Measurements from ENCODE around the gene UPB1.

UPB1 gene

DNA sequence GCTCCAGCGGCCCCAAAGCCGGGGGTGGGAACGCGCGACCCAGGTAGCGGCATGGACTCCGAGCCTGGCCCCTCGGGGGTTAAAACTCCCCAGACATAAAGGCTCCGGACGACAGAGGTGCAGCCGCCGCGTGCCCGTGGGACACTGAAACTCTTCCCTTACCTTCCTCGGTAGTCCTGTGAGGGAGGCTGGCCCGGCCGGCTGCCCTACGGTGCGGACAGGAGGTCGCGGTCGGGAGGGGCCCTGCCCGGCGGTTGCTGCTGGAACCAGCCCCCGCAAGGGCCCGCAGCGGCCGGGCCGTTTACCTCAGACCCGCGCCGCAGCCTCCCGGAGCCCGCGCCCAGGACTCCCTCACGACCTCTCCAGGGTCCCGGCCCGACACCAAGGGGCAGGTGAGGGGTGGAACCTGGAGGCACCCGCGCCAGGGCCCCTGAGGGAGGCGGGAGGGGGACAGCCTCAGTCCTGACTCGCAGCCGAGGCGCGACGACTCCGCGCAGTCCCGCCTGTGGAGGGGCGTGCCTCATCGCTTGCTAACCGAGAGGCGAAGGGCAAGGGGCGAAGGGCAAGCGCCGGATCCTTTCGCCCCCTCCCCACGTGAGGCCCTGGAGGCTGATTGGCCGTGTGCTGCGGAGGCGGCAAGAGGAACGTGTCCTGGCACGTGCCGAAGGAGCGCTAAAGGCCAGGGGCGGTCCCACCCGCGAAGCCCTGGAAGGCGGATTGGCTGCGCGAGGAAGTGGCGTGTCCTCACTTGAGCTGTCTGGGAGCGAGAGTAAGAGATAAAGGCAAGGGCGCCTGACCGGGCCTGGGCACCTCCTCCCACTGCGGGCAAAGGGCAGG is at the start of gene UPB1:
UPB1 (plus strand) TSS at position 805 of the 837 bp plus-strand sequence. CDS start 72 bp downstream, outside the sequence.
- DNase-seq (ENCODE audit: low read depth) = no peak

DNA sequence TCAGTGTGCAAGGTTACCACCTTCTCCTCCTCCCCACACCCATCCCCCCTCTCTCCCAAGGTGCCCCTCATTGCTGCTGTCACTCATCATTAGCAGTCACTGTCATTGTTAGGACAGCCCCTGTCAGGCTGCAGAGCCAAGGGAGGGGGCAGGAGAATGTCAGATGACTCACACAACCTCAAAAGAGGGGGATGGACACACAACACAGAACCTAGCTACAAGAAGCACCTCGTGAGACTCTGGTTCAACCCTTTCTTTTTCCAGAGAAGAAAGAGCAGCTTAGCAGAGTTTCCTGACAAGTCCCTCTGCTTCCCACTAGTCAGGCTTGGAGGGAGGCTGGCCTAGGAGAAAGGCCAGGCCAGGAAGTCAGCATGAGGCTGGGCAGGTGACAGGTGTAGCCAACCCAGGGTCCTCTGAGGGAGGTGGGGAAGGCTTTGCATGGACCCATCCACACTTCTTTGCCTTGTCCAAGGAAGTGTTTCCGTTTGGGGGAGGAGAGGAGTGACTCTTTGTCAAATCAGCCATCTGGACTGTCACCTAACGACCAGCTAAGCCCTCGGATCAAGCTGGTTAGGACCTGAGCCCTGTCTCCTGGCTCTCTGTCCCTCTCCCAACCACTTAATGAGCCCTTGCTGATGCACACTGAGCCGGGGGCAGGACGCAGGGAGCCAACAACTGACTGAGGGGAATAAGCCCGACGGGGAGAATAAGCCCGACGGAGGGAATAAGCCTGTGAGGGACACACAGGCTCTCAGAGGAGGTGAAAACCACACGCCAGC is 49.5 kb upstream of the UPB1 start:
- DNase-seq (ENCODE audit: low read depth) = no peak

DNA sequence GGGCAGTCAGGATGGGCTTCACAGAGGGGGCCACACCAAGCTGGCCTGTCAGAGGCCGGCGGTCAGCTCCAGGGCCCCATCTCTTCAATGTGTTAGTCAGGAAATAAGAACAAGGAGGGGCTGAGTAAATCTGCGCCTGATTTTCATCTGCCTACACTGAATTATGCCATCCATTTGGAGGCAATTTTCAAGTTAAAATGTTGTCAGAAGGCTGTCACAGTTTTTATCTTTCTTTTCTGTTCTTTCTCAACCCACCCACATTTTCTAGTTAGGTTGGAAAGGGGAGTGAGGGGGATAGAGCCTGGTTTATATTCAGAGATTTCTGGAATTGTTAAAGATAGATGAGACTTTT is 48.9 kb upstream of the UPB1 start:
- no peak for DNase-seq (ENCODE audit: low read depth)

DNA sequence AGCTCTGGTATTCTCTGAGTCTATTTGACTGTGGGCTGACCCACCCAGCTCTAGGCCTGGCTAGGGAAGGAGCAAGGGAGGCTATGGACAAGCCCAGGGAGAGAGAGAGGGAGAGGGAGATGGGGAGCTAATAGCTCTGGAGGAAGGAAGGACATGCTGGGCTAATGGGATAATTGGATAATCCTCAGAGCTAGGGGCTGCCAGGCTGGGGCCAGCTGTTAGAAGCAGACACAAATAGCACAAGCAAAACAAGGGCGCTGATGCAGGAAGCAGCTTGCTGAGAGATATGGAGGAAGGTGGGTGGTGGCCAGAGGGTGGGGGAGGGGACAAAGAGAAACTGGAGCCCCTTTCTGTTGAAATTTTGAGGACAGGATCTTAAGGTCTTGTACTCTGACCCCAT is 44.5 kb upstream of the UPB1 start:
- no peak for DNase-seq (ENCODE audit: low read depth)

DNA sequence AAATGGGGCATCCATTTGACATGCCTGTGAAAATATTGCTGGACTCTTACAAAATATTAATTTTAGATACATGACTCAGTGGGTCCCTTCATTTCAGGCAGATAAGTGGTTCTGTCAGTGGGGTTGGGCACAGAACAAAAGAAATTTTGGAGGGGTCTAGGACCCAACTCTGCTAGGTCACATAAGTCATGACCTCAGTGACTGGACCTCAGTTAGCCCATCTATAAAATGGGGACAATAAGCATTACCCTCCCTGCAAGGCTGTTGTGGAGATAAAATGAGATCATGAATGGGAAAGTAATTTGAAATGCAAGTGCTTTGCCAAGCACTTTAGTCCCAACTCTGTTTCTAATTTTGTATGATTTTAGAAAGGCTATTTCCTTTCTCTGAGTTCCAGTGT is 44.0 kb upstream of the UPB1 start:
- no peak for DNase-seq (ENCODE audit: low read depth)

DNA sequence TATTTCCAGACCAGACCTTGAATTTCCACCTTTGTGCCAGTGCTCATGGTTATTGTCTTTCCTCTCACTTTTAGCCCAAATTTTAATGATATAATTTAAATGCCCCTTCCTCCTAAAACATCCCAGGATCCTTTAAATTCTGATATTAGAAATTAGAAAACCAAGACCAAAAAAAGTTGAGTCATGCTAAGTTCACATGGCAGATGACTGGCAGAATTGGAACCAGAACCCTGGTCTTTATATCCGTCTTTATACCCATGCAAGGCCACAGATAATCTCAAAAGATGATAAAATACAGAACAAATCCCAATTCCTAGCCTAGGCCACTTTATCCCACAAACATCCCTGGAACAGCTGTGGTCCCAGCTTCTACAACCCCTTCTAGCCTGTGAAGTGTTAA is 41.3 kb upstream of the UPB1 start:
- no peak for DNase-seq (ENCODE audit: low read depth)

DNA sequence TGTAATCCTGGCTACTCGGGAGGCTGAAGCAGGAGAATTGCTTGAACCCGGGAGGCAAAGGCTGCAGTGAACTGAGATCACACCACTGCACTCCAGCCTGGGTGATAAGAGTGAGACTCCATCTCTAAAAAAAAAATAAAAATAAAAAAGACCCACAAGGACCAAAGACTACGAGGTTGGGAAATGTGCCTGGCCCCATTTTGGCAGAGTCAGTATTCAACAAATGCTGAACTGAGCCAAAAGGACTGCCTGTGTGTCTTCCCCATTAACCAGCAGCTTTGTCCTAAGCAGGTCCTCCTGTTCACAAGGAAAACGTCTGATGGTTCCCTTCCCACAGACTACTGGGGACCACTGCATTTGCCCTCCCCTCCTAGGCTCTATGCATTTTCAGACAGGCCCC is 40.1 kb upstream of the UPB1 start:
- DNase-seq (ENCODE audit: low read depth) = no peak

DNA sequence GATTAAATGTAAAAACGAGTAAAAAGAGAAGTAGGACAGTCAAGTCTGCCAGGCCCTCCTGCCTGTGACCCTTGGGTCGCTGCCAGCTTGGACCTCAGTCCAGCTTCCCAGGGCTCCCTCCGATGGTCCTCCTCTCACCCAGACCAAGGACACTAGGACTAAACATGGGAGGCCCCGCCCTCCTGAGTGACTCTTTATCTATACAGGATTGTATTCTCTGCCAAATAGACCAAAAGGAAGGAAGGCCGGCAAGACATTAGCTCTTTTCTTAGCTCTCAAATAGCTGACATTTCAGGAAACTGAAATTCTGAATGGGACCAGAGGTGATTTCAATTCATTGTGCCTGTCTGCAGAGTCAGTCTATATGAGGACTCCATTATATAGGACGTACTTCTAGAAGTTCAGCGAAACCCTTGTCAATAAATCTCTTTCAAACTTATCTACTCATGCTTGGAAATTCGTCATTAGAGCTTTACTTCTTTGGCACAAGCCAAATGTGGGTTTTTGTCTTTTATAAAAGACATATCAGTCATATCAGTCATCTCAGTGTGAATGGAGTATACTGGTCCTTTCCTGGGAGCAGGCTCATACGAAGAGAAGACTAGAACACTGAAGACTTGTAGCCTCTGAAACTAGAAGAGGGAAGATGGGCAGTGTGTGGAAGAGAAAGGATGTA is 39.2 kb upstream of the UPB1 start:
- no peak for DNase-seq (ENCODE audit: low read depth)

DNA sequence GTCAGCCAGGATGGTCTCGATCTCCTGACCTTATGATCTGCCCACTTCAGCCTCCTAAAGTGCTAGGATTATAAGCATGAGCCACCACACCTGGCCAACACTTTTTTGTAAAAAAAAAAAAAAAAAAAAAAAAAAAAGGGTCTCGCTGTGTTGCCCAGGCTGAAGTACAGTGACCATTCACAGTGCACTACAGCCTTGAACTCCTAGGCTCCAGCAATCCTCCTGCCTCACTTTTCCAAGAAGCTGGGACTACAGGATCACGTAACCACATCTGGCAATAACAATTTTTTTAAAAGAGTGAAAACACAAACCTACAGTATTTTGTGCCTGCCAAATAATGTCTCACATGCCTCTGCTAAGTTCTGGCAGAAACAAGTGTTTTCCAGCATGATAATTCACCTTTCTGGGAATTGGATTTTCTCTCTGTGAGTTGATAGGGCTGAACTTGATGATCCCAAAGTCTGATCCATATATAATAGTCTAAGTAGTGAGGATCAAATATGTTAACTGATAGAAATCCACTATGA is 37.2 kb upstream of the UPB1 start:
- no peak for DNase-seq (ENCODE audit: low read depth)

DNA sequence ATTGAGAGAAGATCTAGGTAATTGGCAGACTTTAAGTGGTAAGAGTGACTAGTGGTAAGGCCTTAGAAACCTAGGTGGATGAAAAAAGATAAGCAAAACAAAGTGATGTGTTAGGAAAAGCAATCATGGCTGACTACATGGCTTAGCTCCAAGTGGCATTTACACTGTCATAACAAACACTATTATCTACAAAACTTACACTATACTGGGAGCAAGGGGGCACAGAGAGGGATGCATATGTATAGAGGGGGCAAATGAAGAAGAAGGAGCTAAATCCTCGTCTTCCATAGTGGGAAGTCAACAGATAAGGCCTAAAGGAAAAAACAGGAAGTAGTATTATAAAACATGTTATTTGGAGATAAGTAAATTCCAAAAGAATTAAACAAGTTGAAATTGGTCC is 35.2 kb upstream of the UPB1 start:
- no peak for DNase-seq (ENCODE audit: low read depth)

DNA sequence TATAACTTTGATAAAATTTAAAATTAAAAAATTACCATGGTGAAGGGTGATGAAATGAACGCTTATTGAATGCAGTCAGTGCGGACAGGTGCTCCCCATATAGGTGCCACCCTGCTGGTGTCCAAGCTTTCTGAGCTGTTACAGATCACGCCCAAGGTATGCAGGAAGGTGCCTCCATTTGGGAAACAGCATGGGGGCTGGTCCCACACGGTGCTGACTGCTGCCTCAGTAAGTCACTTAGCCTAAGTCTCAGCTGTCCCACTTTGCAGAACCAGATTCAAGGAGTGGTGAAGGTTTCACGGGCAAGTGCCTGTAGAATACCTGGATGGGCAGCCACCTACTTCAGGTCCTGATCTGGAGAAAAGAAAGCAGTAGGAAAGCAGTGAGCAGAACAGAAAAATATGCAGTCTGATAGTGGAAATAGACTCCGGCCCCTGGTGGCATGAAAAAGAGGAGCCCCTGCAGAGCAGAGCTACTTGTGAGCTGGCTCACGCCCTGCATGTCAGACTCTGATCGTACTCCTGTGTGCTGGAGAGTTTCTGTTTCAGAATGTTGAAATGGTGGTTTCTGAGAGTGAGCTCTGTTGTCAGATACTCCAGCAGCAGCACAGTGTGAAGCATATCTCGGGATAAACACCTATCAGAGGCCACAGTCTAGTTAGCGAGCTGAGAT is 34.6 kb upstream of the UPB1 start:
- no peak for DNase-seq (ENCODE audit: low read depth)

DNA sequence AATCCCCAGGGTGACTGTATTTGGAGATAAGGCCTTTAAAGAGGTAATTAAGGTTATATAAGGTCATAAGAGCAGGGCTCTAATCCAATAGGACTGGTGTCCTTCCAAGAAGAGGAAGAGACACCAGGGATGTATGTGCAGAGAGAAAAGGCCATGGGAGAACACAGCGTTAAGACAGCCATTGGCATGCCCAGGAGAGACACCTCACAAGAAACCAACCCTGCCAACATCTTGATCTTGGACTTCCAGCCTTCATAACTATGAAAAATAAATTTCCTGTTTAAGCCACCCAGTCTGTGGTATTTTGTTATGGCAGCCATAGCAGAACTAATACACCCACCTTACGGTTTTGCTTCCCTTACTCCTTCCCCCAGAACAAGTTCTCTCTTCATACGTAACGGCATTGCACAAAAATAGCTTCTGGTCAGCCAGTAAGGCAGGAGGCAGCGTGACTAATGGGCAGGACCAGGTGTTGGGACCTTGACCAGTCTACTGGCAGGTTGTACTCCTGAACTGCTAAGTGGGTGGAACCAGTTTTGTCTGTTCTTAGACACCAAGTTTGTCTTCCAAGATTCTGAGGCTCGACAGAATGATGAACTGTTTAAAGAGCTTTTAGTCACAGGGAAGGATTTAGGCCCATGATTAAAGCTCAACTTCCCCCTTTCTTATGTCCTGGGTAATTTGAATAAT is 31.9 kb upstream of the UPB1 start:
- DNase-seq (ENCODE audit: low read depth) = no peak

DNA sequence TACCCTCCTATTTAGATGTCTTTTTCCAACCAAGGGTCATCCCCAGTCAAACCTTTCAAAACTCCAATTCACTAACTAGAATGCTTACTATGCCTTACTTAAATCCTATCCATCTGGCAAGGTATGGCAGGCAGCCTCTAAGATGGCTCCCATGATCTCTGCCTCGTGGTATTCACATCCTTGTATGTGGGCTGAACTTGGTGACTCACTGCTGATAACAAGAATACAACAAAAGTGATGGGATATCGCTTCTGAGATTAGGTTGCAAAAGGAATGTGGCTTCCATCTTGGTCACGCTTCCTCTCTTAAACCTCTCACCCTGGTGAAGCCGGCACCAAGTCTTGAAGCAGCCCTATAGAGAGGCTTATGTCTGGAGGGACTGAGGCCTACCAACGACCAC is 29.6 kb upstream of the UPB1 start:
- DNase-seq (ENCODE audit: low read depth) = peak; percentile 67

DNA sequence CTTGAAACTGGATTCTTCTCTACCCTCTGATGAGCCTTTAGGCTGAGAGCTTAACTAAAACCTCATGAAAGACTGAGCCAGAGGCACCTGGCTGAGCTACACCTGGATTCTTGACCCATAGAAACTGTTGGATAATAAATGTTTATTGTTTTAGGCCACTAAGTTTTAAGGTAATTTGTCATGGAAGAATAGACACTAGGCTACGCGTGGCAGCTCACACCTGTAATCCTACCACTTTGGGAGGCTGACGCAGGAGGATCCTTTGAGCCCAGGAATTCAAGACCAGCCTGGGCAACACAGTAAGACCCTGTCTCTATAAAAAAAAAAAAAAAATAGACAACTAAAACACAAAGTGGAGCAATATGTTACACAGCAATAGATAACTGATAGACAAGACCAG is 29.2 kb upstream of the UPB1 start:
- no peak for DNase-seq (ENCODE audit: low read depth)

DNA sequence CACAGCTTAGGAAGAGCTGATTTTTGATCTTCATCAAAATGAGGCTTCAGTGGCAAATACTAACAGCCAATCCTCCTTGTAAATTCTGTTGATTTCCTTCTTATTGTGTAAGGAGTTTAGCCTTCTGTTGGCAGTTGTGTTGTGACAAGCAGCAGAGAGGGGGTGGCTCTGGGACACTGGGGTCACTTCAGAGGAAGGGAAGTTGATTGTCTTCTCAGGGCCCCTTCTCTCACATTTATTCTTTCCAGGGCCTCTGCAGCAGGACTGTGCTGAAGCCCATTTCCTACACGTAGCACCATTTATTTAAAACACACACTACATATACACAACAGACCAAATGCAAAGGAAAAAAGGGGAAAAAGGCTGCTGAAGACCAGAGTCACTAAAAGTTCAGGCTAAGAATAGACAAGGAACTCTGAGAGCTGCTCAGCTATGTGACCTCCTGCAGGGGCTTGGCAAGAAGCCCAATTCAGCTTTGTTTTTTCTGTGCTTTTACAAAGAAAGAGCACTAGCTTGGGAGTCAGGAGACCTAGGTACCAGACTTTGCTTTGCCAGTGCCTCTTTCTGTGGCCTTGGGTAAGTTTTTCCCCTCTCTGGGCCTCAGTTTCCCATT is 28.3 kb upstream of the UPB1 start:
- DNase-seq (ENCODE audit: low read depth) = peak; percentile 51

DNA sequence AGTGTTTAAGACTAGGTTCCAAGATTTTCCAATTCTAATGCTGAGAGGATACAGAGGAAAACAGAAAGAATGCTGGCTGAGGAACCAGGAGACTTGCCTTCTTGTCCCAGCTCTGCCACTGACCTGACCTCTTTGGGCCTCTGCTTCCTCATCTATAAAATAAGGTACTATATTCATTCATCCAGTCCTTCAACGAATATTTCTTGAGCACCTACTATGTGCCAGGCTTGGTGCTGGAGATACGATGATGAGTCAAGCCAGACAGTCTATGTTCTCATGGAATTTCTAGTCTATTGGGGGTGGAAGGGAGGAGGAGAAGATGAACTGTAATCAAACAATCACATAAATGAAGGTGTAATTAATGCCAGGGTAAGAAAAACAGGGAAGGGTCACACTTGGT is 27.8 kb upstream of the UPB1 start:
- no peak for DNase-seq (ENCODE audit: low read depth)

DNA sequence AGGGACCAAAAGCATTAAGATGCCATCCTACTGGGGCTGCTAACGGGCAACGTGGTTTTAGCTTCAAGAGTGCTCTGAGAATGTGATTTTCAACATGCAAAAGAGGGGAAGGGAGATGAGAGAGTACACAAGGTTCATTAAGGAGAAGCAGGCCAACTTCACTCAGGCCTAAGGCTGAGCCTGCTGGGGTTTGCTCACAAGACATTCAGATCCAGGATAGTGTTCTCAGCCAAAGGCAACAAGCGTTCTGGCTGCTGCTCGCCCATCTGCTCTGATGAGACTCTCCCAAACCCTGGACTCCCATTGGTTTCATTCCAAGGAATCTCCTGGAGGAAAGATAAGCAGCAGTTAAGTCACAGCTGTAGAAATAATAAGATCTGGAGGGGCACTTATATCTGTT is 23.6 kb upstream of the UPB1 start:
- no peak for DNase-seq (ENCODE audit: low read depth)

DNA sequence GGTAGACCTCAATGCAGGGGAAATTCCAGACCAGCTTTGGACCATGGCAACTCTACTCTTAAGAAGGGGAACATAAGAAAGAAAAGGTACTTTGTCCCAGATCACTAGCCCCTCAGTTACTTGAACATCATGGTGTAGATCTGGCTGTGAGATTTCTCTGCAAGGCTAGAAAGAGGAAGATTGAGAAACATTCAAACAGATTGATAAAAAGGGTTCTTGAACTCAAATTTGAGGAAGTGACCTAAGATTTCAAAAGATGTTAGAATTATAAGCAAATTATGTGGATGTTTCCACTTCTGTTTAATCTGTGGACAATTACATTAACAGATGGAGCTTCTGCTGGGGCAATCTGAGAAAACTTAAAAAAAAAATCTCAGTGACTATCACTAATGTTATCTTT is 21.8 kb upstream of the UPB1 start:
- no peak for DNase-seq (ENCODE audit: low read depth)

DNA sequence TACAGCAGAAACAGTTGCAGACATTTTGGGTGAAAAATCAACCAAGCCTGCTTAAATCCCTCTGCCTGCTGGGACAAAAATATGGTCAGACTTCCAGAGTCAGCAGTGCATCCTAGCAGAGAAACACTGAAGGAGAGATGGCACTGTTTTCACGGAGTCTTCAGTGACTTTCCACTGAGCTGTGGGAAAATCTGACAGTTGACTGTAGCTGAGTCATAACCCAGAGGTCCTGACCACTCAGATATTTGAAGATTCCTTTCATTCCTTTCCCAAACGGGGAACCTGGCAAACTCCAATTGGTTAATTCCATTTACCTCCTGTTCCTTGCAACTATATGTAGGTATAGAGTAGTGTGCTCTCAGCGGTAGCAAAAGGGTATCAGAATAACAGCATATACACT is 20.9 kb upstream of the UPB1 start:
- DNase-seq (ENCODE audit: low read depth) = peak; percentile 95

DNA sequence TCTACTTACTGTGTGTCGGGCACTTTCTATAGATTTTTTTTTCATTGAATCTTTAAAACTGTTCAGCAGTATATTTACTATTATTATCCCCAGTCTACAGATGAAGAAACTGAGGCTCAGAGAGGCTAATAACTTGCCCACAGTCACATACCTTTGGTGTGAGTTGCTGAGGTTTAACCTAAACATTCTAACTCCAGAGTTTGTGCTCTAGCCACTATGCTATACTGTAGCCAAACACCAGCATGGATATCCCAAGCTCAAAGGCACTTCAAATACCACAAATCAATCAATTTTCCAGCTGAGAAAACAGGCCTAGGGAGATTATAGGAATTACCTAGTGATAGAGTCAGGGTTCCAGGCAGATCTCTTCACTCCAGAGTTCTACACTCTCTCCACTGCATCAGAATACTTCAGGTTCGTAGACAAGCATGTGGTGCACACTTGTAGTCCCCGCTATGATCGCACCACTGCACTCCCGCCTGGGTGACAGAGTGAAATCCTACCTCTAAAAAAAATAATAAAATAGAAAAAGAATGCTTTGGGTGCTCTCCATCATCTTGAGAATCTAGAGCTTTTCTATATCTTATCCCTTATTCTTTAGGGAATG is 20.4 kb upstream of the UPB1 start:
- peak; percentile 45 for DNase-seq (ENCODE audit: low read depth)

DNA sequence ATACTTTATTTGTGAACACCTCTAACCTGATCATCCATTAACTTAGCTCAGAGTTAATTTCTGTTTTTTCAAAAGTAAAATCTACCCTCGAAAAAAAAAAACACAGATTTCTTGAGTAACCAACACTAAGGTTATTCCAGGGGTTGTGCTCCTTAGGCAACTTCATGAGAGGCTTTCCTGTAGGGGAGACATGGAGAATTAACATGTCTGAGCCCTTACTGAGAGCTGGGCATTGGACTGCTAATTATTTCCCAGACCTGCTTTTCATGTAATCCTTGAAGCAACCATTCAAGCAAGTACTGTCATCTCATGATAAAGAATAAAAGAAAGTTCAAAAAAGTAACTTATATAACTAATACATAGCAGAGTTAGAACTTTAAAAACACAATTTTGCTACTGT is 13.5 kb upstream of the UPB1 start:
- no peak for DNase-seq (ENCODE audit: low read depth)

All from ELR (cell line).